ENCODE data around the gene CHP1.

GRCh38 chr15:41284427-41285177, 53.5 kb downstream of the CHP1 start:
- TF ChIP-seq CTCF (IDR thresholded peaks at IDR 0.05) (no peak), POLR2A (IDR thresholded peaks at IDR 0.05) (no peak)

All from esophagus squamous epithelium (tissue), 4 donors.